Effector memory CD4-positive, alpha-beta T cell (primary cell): ENCODE measurements around the gene WASHC2C.
"Not testable (repeated sequence)": the region's sequence is repeated elsewhere in the genome, so short reads cannot be mapped to it uniquely, and the experiment has no call there.

ENCODE experiments used
- DNase-seq, 3 donors: peaks; one replicate each; pipeline ENCODE4 v3.0.0-alpha.2; 2020
- H3K27ac ChIP-seq: 2 replicates; pipeline ENCODE4 v1.7.0; 2013; ENCODE audit warnings: mild to moderate bottlenecking, low read length, moderate library complexity; ENCODE audit not compliant: insufficient read depth, poor library complexity, severe bottlenecking
- H3K27me3 ChIP-seq: replicated peaks from 2 replicates; pipeline ENCODE4 v1.7.0; 2013; ENCODE audit warnings: mild to moderate bottlenecking, low read length; ENCODE audit not compliant: insufficient read depth, control insufficient read depth, poor library complexity, severe bottlenecking
- H3K36me3 ChIP-seq: 2 replicates; pipeline ENCODE4 v1.7.0; 2013; ENCODE audit warnings: mild to moderate bottlenecking, low read length, moderate library complexity; ENCODE audit not compliant: control insufficient read depth, insufficient read depth
- H3K4me1 ChIP-seq: 2 replicates; pipeline ENCODE4 v1.7.0; 2013; ENCODE audit warnings: low read length, mild to moderate bottlenecking; ENCODE audit not compliant: control insufficient read depth, insufficient read depth, poor library complexity, severe bottlenecking
- H3K4me3 ChIP-seq: 2 replicates; pipeline ENCODE4 v1.7.0; 2013; ENCODE audit warnings: low read length, low read depth, mild to moderate bottlenecking; ENCODE audit not compliant: insufficient read depth, poor library complexity, severe bottlenecking
- H3K9me3 ChIP-seq: 2 replicates; pipeline ENCODE4 v1.7.0; 2013; ENCODE audit warnings: mild to moderate bottlenecking, low read length, moderate library complexity; ENCODE audit not compliant: control insufficient read depth

Gene WASHC2C

DNA sequence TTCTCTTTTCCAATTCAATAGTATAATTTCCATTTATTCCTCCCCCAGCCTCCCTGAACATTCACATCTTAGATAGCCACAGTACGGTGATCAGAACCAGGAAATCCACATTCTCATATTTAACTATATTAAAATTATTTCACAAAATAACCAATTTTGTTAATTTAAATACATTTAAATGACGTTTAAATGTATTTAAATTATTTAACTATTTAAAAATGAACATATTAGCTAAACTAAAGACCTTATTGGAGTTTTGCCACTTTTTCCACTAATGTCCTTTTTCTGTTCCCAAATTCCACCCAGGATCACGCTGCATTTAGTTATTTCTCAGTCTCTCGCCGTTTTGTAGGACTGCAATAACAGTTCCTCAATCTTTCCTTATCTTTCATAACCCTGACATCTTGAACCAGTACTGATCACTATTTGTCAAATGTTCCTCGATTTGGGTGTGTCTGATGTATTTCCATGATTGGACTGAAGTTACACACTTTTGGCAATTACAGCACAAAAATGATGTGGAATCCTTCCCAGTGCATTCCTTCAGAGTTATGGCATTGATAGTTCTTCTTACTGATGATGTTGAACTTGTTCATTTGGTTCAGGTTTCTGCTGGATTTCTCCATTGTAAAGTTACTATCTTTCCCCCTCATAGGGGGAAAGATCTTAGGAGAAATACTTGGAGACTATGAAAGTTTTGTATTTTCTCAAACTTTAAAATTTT, 93.2 kb downstream of the WASHC2C start:
- H3K36me3 ChIP-seq, DNase-seq: not testable (repeated sequence)

GRCh38 chr10:45822918-45823317, 95.9 kb downstream of the WASHC2C start:
- H3K4me1 ChIP-seq, H3K36me3 ChIP-seq, H3K27ac ChIP-seq, H3K27me3 ChIP-seq, H3K9me3 ChIP-seq, DNase-seq, H3K4me3 ChIP-seq: not testable (repeated sequence)

More for the DNA sequence above, 93.2 kb downstream of the WASHC2C start:
- not testable (repeated sequence) for H3K4me3 ChIP-seq, H3K27ac ChIP-seq, H3K27me3 ChIP-seq, H3K4me1 ChIP-seq, H3K9me3 ChIP-seq
